Fibroblast of skin of abdomen (primary cell): ENCODE data around the gene VWDE. TPM values are rescaled to one million over a fixed set of nuclear protein-coding genes. Genes with fewer than 3 reads are reported as not detected.
A peak's percentile ranks its signal among the peaks of the same experiment; 100 is the strongest.
"Not testable (repeated sequence)": the region's sequence is repeated elsewhere in the genome, so short reads cannot be mapped to it uniquely, and the experiment has no call there.

Experiments used
- DNase-seq: peaks from one replicate; pipeline ENCODE4 v3.0.0-alpha.2; 2013
- polyA plus RNA-seq, 2 experiments: library from polyadenylated mRNA; unstranded; fragments of 120-200 nt; gene quantifications; one replicate each; pipeline ENCODE4 v1.2.1, GENCODE V29; 2013; ENCODE audit not compliant: insufficient read length in 2 of 2

Gene VWDE
- 0.24 TPM for polyA plus RNA-seq (2013, experiment 1 of 2; ENCODE audit: insufficient read length)
- polyA plus RNA-seq (2013, experiment 2 of 2; ENCODE audit: insufficient read length), result 0.55 TPM

- DNase-seq, result peak; percentile 6
Observed at GRCh38 chr7:12403287-12404181, at the start of gene VWDE. TSS of gene VWDE (minus strand) at chr7:12403865. CDS start at chr7:12403716, 149 bp downstream.

DNA sequence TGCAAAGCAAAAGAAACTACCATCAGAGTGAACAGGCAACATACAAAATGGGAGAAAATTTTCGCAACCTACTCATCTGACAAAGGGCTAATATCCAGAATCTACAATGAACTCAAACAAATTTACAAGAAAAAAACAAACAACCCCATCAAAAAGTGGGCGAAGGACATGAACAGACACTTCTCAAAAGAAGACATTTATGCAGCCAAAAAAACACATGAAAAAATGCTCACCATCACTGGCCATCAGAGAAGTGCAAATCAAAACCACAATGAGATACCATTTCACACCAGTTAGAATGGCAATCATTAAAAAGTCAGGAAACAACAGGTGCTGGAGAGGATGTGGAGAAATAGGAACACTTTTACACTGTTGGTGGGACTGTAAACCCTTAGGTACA, 49.5 kb upstream of the VWDE start:
- DNase-seq, result not testable (repeated sequence)

GRCh38 chr7:12450615-12451014, 47.0 kb upstream of the VWDE start:
- DNase-seq, result no peak

DNA sequence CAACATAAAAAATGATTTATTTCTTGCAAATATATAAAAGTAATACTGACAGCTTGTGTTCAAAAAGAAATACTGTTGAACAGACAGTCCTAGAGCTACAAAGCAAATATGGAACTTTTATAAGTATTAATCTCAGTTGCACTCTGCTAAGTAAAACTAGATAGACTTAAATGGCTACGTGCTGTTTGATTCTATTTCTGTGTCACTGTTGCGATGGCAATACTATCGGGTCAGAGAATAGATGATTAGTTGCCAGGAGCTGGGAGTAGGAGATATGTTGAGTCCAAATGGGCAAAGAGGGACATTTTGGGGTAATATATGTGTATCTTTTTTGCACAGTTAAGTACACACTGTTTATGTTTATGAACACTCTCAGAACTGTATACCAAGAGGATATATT, 41.1 kb upstream of the VWDE start:
- DNase-seq, result no peak

GRCh38 chr7:12440229-12440628, 36.6 kb upstream of the VWDE start:
- DNase-seq, result no peak

- peak; percentile 78 for DNase-seq
Observed at GRCh38 chr7:12436896-12437535, 33.4 kb upstream of the VWDE start.

DNA sequence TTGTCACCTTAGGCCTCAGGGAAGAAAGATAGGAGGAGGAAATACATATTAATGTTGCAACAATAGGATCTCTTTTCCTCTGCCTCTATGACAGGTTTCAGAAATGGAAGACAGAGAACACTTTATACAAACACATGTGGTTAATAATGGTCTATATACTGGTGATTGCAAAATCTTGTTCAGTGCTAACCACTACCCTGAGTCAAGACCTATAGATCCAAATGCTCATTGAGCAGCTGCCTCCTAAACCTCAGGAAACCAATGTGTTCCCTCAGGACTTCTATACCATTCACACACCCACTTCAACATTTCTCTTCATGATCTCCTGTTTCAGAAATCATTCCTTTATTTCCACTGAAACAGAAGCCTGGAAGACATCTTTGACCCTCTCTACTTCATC, 32.5 kb upstream of the VWDE start:
- peak; percentile 58 for DNase-seq

- DNase-seq, result no peak
Observed at GRCh38 chr7:12434012-12434642, 30.5 kb upstream of the VWDE start.

DNA sequence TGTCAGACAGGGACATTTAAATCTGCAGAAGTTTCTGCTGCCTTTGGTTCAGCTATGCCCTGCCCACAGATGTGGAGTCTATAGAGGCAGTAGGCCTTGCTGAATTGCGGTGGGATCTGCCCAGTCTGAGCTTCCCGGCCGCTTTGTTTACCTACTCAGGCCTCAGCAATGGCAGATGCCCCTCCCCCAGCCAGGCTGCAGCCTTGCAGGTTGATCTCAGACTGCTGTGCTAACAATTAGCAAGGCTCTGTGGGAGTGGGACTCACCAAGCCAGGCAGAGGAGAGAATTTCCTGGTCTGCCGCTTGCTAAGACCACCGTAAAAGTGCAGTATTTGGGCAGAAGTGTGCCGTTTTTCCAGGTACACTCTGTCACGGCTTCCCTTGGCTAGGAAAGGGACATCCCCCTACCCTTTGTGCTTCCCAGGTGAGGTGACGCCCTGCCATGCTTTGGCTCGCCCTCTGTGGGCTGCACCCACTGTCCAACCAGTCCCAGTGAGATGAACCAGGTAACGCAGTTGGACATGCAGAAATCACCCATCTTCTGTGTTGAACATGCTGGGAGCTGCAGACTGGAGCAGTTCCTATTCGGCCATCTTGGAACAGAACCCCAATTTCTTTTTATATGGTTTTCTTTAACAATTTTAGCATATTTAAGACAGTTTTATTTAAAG, 28.4 kb upstream of the VWDE start:
- no peak for DNase-seq

DNA sequence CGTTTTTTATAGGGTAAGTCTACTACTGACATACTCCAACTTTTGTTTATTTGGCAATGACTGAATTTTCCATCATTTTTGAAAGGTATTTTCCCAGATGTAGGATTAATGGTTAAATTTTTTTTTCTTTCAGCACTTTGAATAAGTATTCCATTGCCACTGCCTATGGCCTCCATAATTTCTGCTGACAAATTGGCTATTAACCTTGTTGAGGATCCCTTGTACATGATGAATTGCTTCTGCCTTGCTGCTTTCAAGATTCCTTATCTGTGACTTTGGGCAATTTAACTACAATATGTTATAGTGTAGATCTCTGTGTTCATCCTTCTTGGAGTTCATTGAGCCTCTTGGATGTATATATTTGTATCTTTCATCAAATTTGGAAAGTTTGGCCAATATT, 21.6 kb upstream of the VWDE start:
- no peak for DNase-seq

DNA sequence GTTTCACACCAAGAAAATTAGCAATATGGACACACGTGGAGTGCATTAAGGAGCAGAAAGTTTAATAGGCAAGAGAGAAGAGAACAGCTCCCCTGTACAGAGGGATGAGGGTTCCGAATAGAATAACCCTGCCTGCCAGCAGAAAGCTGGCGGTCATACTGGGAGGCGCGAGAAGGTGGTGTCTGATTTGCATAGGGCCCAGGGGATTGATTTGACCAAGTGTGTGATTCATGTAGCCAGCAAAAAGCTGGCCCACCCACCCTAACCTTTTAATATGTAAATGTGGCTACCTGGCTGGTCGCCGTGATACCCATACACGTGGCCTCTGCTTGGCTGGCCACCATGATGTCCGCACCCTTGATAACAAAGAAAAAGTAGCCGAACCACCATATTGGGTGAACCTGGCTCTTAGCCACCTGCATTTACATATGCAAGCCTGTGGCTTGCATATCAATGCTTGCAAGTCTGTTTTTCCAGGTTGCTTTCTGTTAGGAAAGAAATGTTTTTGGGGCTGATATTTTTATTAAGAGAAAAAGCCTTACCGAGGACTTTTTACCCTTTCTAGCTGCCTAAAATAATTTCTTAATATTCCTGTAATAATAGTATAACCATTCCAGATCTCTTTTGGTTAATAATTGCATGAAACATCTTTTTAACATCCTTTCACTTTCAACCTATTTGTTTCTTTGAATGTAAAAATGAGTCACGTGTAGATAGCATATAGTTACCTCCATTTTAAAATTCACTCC, 20.5 kb upstream of the VWDE start:
- peak; percentile 14 for DNase-seq

GRCh38 chr7:12423355-12423996, 19.8 kb upstream of the VWDE start:
- DNase-seq, result peak; percentile 84

DNA sequence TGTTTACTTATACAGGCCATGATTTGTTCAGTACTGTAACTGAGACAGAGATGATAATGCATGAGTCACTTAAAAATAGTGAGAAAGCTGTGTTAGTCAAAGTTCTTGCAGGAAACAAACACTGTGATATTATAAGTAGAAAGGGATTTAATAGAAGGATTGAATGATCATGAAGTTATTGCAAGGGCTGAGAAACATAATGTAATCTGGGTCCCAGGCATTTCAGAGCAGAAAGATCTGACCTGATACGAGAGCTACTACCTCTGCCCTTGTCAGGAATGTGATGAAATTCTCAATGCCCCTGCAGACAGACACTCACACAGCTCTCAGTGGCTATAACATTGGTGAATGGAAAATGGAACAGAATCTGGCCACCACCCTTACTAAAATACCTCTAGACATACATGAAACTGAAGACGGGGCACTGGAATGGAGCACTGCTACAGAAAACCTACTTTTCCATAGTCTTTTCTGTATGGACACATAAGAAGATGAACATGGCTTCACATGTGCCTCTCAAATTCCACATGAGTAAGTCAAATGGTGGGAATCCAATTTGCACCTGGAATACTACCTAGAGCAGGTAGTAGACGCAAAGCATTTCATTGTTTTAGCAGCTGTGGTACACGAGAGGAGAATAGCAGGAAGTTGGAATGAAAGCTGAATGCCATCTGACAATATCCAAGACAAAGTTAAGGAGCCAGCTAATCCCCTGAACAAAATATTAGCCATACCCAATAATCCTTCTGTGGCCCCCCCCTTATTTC, 19.1 kb upstream of the VWDE start:
- DNase-seq, result peak; percentile 3

GRCh38 chr7:12418452-12418851, 14.8 kb upstream of the VWDE start:
- DNase-seq, result no peak

DNA sequence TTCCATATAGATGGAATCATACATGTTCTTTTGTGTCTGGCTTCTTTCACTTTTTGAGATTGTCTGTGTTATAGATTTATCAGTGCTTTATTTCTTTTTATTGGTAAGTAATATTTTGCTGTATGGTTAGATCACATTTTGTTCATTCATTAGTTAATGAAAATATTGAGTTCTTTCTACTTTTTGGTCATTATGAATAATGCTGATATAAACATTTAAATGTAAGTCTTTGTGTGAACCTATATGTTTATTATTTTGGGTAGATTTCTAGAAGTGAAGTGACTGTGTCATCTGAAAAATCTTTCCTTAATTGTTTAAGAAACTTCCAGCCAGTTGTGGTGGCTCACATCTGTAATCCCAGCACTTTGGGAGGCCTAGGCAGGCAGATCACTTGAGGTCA, 11.4 kb upstream of the VWDE start:
- no peak for DNase-seq

- DNase-seq, result no peak
Observed at GRCh38 chr7:12412407-12412806, 8.7 kb upstream of the VWDE start.

DNA sequence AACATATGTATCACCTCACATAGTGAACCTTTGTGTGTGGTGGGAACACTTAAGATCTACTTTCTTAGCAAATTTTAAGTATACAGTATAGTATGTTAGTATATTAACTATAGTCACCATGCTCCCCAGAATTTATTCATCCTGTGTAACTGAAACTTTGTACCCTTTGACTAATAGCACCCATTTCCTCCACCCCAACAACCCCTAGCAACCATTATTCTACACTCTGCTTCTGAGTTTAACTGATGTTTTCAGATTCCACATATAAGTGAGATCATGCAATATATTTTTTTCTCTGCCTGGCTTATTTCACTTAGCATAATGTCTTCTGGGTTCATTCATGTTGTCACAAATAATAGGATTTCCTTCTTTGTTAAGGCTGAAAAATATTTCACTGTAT, 6.9 kb upstream of the VWDE start:
- no peak for DNase-seq

DNA sequence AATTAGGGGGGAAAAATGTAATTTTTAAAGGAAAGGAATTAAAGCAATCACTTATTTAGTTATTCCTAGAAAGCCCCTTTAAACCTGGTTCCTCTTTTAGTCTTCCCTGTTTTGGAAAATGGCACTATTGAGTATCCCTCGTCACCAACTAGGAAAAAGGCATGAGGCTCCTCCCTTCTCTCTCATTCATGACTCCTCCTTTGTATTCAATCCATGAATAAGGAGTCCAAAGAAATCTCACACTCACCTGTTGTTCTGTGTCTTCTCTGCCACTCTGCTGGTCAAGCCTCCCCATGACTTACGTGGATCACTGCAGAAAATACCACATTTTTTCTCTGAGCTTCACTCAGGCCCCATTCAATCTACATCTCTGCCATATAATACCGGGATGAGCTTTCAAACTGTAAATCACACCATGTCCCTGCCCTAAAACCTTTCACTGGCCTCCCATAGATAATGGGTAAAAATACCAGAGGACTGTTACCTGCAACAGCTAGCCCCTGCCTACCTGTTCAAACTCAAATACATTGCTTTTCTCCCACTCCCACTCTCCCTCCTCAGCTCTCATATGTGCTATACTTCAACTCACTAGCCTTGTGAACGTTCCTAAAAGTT, 5.5 kb upstream of the VWDE start:
- no peak for DNase-seq

GRCh38 chr7:12407652-12408051, 4.0 kb upstream of the VWDE start:
- not testable (repeated sequence) for DNase-seq

DNA sequence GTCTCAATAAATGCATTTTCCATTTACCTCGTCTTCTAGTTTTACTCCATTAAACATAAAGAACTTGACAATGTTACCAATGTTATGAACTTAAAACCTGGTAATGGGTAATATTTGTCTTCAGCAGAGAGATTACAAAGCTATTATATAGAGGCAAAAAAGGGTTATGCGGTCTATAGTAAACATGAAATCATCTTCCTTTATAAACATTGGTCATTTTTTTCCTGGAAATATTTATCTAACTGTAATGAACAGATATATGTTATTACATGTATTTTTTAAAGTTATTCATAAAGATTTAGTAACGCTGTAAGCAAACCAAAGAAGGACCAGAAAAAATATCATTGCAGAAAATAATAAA, 1.3 kb downstream of the VWDE start:
- DNase-seq, result no peak
